GM12878 (cell line): ENCODE measurements around the gene C5orf15.

Experiments
- NFYB ChIP-seq: IDR thresholded peaks from 2 replicates; pipeline ENCODE4 v1.6.1; 2011; ENCODE audit warnings: low read depth, mild to moderate bottlenecking, low read length, improper control_type of control experiment, moderate library complexity; ENCODE audit not compliant: insufficient read depth
- POLR2AphosphoS5 ChIP-seq: IDR thresholded peaks from 2 replicates; pipeline ENCODE4 v1.6.1; 2011; ENCODE audit warnings: mild to moderate bottlenecking, low read length, inconsistent platforms

DNA sequence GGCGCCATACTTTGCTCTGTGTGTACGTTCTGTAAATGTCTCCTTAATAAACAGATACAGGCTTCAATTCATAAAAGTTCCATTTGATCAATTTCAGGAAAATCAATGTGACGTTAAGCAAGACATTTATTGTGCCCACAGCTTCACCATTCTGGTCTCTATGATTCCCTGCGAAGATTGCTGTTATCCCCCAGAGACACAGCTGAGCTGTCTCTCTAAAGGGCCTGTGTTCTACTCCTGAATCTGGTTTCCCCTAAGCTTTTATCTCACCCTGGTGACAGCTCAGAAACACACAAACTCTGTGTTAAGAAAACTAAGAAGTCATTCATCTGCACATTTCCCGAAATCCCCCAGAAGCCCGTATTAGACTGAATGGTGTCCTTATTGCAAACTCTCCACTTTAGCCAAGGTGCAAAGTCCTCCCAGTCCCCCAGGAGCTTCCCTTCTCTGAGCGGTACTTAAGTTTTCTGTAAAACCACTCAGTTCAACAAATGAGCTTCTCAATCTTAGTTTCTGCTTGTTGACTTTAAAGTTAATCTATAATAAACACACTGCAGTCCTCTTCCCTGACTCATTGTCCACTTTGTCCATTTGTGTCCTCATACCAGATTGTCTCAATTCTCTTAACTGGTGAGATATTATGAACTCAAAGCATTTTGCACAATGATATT lies 1.4 kb upstream of the C5orf15 start:
- TF ChIP-seq POLR2AphosphoS5, result peak; percentile 50; the same call in 1 of the 2 replicates
- no peak for TF ChIP-seq NFYB
